K562 (cell line): ENCODE results near the gene C3. TPM values are rescaled to one million over a fixed set of nuclear protein-coding genes. Genes with fewer than 3 reads are reported as not detected.

Source experiments
- ATAC-seq: fragments of 200-7000 bp; cut with Tn5 transposase; 3 replicates; pipeline ENCODE4 v1.9.1; 2020; ENCODE audit warnings: moderate library complexity
- BruUV-seq: library from RNA; stranded (reverse); fragments of 400-500 nt; replicated peaks from 2 replicates; lab custom pipeline; 2021; lab: Mats Ljungman, UMichigan
- CTCF ChIA-PET: fragments of 300-600 bp; formaldehyde crosslinking; extraction: SDS; loops from one replicate; lab custom pipeline; 2021; ENCODE audit warnings: low intra/inter-chr PET ratio; lab: Yijun Ruan, JAX
- POLR2A ChIA-PET: fragments of 300-600, 350-650 bp; sonication (Branson Sonifier 250); formaldehyde crosslinking; extraction: SDS; loops from one replicate; lab custom pipeline; 2021; ENCODE audit warnings: antibody characterized with exemption, inconsistent platforms; lab: Yijun Ruan, JAX
- DNase-seq, 4 experiments: peaks; one replicate each; pipeline versions ENCODE4 v3.0.0 to v3.0.0-alpha.2; 2011 to 2018; ENCODE audit warnings: low spot score in 3 of 4, mixed read lengths in 3 of 4; ENCODE audit errors: extremely low read depth in 1 of 4
- FAIRE-seq: peaks from 2 replicates; lab custom pipeline; 2011; peaks lifted over from hg19 to GRCh38; lab: Jason Lieb, UNC
- H2AFZ ChIP-seq: 2 replicates; pipeline ENCODE4 v1.6.0; 2011; ENCODE audit warnings: low read depth, low read length, control low read depth, inconsistent platforms
- H3K27ac ChIP-seq: fragments of 200-600 bp; 3 replicates; pipeline ENCODE4 v1.8.0; 2011; ENCODE audit warnings: low read depth, mild to moderate bottlenecking, control low read depth, inconsistent platforms, low read length, moderate library complexity, mixed read lengths; ENCODE audit errors: extremely low read depth
- H3K27me3 ChIP-seq, 2 experiments: fragments of 300-600 bp in 1 of 2; 2 replicates in 1 of 2; 3 replicates in 1 of 2; pipeline versions ENCODE4 v1.6.0 to v1.8.0; 2011; ENCODE audit warnings: inconsistent platforms in 2 of 2, low read length in 2 of 2, mild to moderate bottlenecking in 1 of 2, mixed read lengths in 1 of 2, moderate library complexity in 1 of 2; ENCODE audit not compliant: control insufficient read depth in 2 of 2, insufficient read depth in 2 of 2
- H3K36me3 ChIP-seq: fragments of 300-600 bp; 3 replicates; pipeline ENCODE4 v1.8.0; 2011; ENCODE audit warnings: mild to moderate bottlenecking, low read length, inconsistent platforms; ENCODE audit not compliant: control insufficient read depth, insufficient read depth
- H3K4me1 ChIP-seq, 2 experiments: fragments of 200-600 bp in 1 of 2; replicated peaks in 1 of 2; 2 replicates in 1 of 2; 3 replicates in 1 of 2; pipeline versions ENCODE4 v1.5.1 to v1.8.0; 2011; ENCODE audit warnings: inconsistent platforms in 2 of 2, low read length in 2 of 2, mild to moderate bottlenecking in 1 of 2, mixed read lengths in 1 of 2, moderate library complexity in 1 of 2; ENCODE audit not compliant: control insufficient read depth in 2 of 2, insufficient read depth in 2 of 2
- H3K4me2 ChIP-seq: 2 replicates; pipeline ENCODE4 v1.6.1; 2011; ENCODE audit warnings: low read length, control low read depth, inconsistent platforms, mixed read lengths; ENCODE audit not compliant: insufficient read depth
- H3K4me3 ChIP-seq: fragments of 200-600 bp; sonication (generic), shearing (Covaris generic); 2 replicates; pipeline ENCODE4 v1.5.1; 2016; ENCODE audit warnings: control low read depth, inconsistent platforms
- H3K79me2 ChIP-seq: fragments of 200-600 bp; 3 replicates; pipeline ENCODE4 v1.8.0; 2011; ENCODE audit warnings: low read length, inconsistent platforms; ENCODE audit not compliant: control insufficient read depth, insufficient read depth
- H3K9ac ChIP-seq, 2 experiments: 2 replicates each; pipeline versions ENCODE4 v1.6.0 to v1.6.1; 2011; ENCODE audit warnings: low read depth in 2 of 2, low read length in 2 of 2, control low read depth in 1 of 2, inconsistent platforms in 1 of 2, mild to moderate bottlenecking in 1 of 2, mixed read lengths in 1 of 2; ENCODE audit not compliant: insufficient read depth in 1 of 2
- H3K9me1 ChIP-seq: one replicate; pipeline ENCODE4 v1.6.0; 2011; ENCODE audit warnings: inconsistent platforms, mild to moderate bottlenecking, low read length, moderate library complexity; ENCODE audit not compliant: control insufficient read depth, insufficient read depth
- H3K9me3 ChIP-seq: replicated peaks from 2 replicates; pipeline ENCODE4 v1.5.1; 2011; ENCODE audit warnings: low read depth, low read length, inconsistent platforms; ENCODE audit not compliant: control insufficient read depth, insufficient read depth
- H4K20me1 ChIP-seq: replicated peaks from 2 replicates; pipeline ENCODE4 v1.6.1; 2011; ENCODE audit warnings: low read length, inconsistent platforms, mixed read lengths; ENCODE audit not compliant: control insufficient read depth, insufficient read depth
- BRD9 ChIP-seq: fragments of 450-650 bp; IDR thresholded peaks from 2 replicates; pipeline ENCODE4 v1.6.1; 2018; ENCODE audit warnings: low read depth; ENCODE audit not compliant: partially characterized antibody
- ELF1 ChIP-seq: fragments of 200-800 bp; sonication (Bioruptor generic); IDR thresholded peaks from 2 replicates; pipeline ENCODE4 v1.6.1; 2016; ENCODE audit warnings: missing genetic modification characterization, missing compliant biosample characterization
- ETV5 ChIP-seq: sonication (generic); formaldehyde crosslinking; IDR thresholded peaks from 2 replicates; pipeline ENCODE4 v1.4.0; 2020; ENCODE audit warnings: low read depth, mild to moderate bottlenecking, missing genetic modification reagents
- FOSL1 ChIP-seq: fragments of 200-800 bp; sonication (Bioruptor generic); conservative IDR thresholded peaks from 2 replicates; pipeline ENCODE4 v1.6.1; 2016; ENCODE audit warnings: missing genetic modification characterization, missing compliant biosample characterization
- HOMEZ ChIP-seq: fragments of 250-450 bp; sonication (Bioruptor Pico); IDR thresholded peaks from 2 replicates; pipeline ENCODE4 v1.4.0; 2020; ENCODE audit warnings: mild to moderate bottlenecking, moderate library complexity
- NR3C1 ChIP-seq: sonication (generic); formaldehyde crosslinking; IDR thresholded peaks from 2 replicates; pipeline ENCODE4 v1.8.1; 2022; ENCODE audit warnings: missing genetic modification reagents
- NRF1 ChIP-seq, 2 experiments: fragments of 450-650 bp; IDR thresholded peaks in 1 of 2; conservative IDR thresholded peaks in 1 of 2; 2 replicates each; pipeline ENCODE4 v1.6.1; 2014; ENCODE audit warnings: mild to moderate bottlenecking in 2 of 2
- POLR2AphosphoS5 ChIP-seq: IDR thresholded peaks from 2 replicates; pipeline ENCODE4 v1.6.1; 2011; ENCODE audit warnings: mild to moderate bottlenecking, low read depth, low read length, moderate library complexity; ENCODE audit not compliant: control insufficient read depth, insufficient read depth
- SAFB ChIP-seq: fragments of 200-400 bp; formaldehyde crosslinking; IDR thresholded peaks from 2 replicates; pipeline ENCODE4 v1.6.1; 2017; ENCODE audit warnings: low read depth, low read length, borderline replicate concordance
- SAP30 ChIP-seq: fragments of 200-600 bp; sonication (generic); IDR thresholded peaks from 2 replicates; pipeline ENCODE4 v1.6.1; 2012; ENCODE audit warnings: borderline replicate concordance, low read depth, mild to moderate bottlenecking, moderate library complexity, low read length, control low read depth, inconsistent platforms; ENCODE audit not compliant: insufficient read depth, poor library complexity, severe bottlenecking
- SNRNP70 ChIP-seq: fragments of 200-400 bp; formaldehyde crosslinking; optimal IDR thresholded peaks from 2 replicates; pipeline ENCODE3; 2017; ENCODE audit warnings: low read depth, low read length
- SRSF1 ChIP-seq: fragments of 200-400 bp; formaldehyde crosslinking; IDR thresholded peaks from 2 replicates; pipeline ENCODE4 v1.6.1; 2017; ENCODE audit warnings: mild to moderate bottlenecking, low read depth, low read length, moderate library complexity
- WGBS: fragments of 100-300 bp; shearing (Covaris generic); methylation state at CpG from one replicate; pipeline ENCODE4 v1.1.6; 2016; ENCODE audit warnings: low coverage, mixed read lengths; ENCODE audit not compliant: insufficient coverage; ENCODE audit errors: missing lambda C conversion rate; 5-methylcytosine and 5-hydroxymethylcytosine counted together
- in situ Hi-C: fragments of 300-500 bp; cut with MboI; formaldehyde crosslinking; loops from 4 replicates; pipeline ENCODE4 v1.15.0; 2018; ENCODE audit warnings: inconsistent platforms, mixed read lengths
- intact Hi-C: fragments of 100-400 bp; cut with micrococcal nuclease; formaldehyde crosslinking; loops from 2 replicates; pipeline ENCODE4 v1.14.2; 2022
- polyA plus RNA-seq, 8 experiments: library from polyadenylated mRNA; depleted of rRNA in 4 of 8; stranded (reverse) in 5 of 8; unstranded in 3 of 8; fragments of >200 nt; fragmentation: Nextera tagmentation in 2 of 8; fragmentation: Illumina TruSeq in 1 of 8; extraction: Ambion mirVana in 2 of 8; extraction: Trizol in 1 of 8; gene quantifications; 2 replicates each; pipeline versions ENCODE4 v1.2.1 to v1.2.3, GENCODE V29; 2011 to 2014; ENCODE audit warnings: inconsistent platforms in 1 of 8, missing spikeins in 1 of 8
- total RNA-seq, 7 experiments: library from RNA; depleted of rRNA in 6 of 7; stranded (reverse); fragments of >200 nt in 6 of 7; fragmentation: Illumina TruSeq in 2 of 7; extraction: Trizol in 2 of 7; gene quantifications; 2 replicates each; pipeline versions ENCODE4 v1.2.1 to v1.2.3, GENCODE V29; 2011 to 2021; ENCODE audit warnings: low replicate concordance in 1 of 7

C3 gene
- total and polyA plus RNA-seq, 9 of the 15 experiments (the other 6 are each of a cell fraction or from before 2014, with no cell fraction given) = 0.59 to 10.6 (median 2.2) TPM

GRCh38 chr19:6721138-6721474 is 656 bp upstream of the C3 start:
- no peak overlapping the region for H3K4me3 ChIP-seq
- no peak overlapping the region for H3K27ac ChIP-seq
- H3K36me3 ChIP-seq = no peaks in the 10 kb centered on the region
- in situ Hi-C loops (no loop called here), intact Hi-C loops (no loop called here)
- H4K20me1 ChIP-seq = no peaks in the 10 kb centered on the region
- H2AFZ ChIP-seq = peak overlapping the region; percentile 49; the same call in 1 of the 2 replicates
- no peak overlapping the region for H3K4me2 ChIP-seq
- TF ChIP-seq SRSF1 (no peak), NRF1 (conservative IDR thresholded peaks at IDR 0.05 in 1 of 2, IDR thresholded peaks at IDR 0.05 in 1 of 2) (0 out of 4 replicates have a peak, but pooled peaks of 1 of the 2 experiments have one; percentile 17), POLR2AphosphoS5 (no peak), SAP30 (no peak), BRD9 (no peak), SAFB (no peak)
- no peaks in the 10 kb centered on the region for H3K27me3 ChIP-seq
- H3K9ac ChIP-seq = no peak overlapping the region
- no peaks in the 10 kb centered on the region for H3K79me2 ChIP-seq
- ATAC-seq (no peak), FAIRE-seq (no peak), DNase-seq (no peak)
- BruUV-seq = no TSS peak
- POLR2A ChIA-PET = interaction anchor here (0.5 kb wide), 2 partner anchors 188 to 235 kb away, joined by 3 to 4 read pairs; no protein-coding TSS in a partner anchor
- peaks cover 38 to 39% of the 10 kb centered on the region in 2 experiments for H3K4me1 ChIP-seq
- CTCF ChIA-PET = no interaction called here
- H3K9me1 ChIP-seq = no peaks in the 10 kb centered on the region
- H3K9me3 ChIP-seq = no peaks in the 10 kb centered on the region

GRCh38 chr19:6719992-6720368 is 470 bp downstream of the C3 start:
- TF ChIP-seq FOSL1 = no peak
- no peak for TF ChIP-seq NR3C1 (CRISPR knock-in tag)
- TF ChIP-seq HOMEZ = no peak
- TF ChIP-seq SNRNP70 = no peak
- no peak for TF ChIP-seq ELF1 (tag)
- TF ChIP-seq ETV5 (CRISPR knock-in tag) = no peak
- H4K20me1 ChIP-seq = no peaks in the 10 kb centered on the region
- H3K79me2 ChIP-seq = no peaks in the 10 kb centered on the region
- no peak for DNase-seq
- no peak overlapping the region for H3K4me3 ChIP-seq
- CTCF ChIA-PET = interaction anchor here (0.7 kb wide), 1 partner anchor 144 kb away, joined by 3 read pairs; no protein-coding TSS in a partner anchor
- FAIRE-seq = no peak
- H3K4me2 ChIP-seq = no peak overlapping the region
- no peak for ATAC-seq
- POLR2A ChIA-PET = interaction anchor here (0.6 kb wide), 1 partner anchor 15 kb away, joined by 4 read pairs; no protein-coding TSS in a partner anchor
- no peaks in the 10 kb centered on the region for H3K36me3 ChIP-seq
- in situ Hi-C loops = no loop called here
- no peak overlapping the region for H3K27ac ChIP-seq
- no peaks in the 10 kb centered on the region for H3K27me3 ChIP-seq
- H3K9ac ChIP-seq = no peak overlapping the region
- peaks cover 38 to 39% of the 10 kb centered on the region in 2 experiments for H3K4me1 ChIP-seq
- no TSS peak for BruUV-seq
- H2AFZ ChIP-seq = no peak overlapping the region
- no peaks in the 10 kb centered on the region for H3K9me3 ChIP-seq
- no peaks in the 10 kb centered on the region for H3K9me1 ChIP-seq
- intact Hi-C loops = loop anchor here (2.0 kb wide), 1 partner anchor 17 kb away; the partner anchor contains the start of gene GPR108
- whole genome bisulfite sequencing = 87% methylated on average over 3 of the region's 3 CpGs
